Measurements from ENCODE around the gene SLC25A45.

Gene SLC25A45

GRCh38 chr11:65382033-65382803 is at the start of gene SLC25A45:
SLC25A45 (minus strand) TSS chr11:65382646; CDS start chr11:65381951, 695 bp downstream.
- DNase-seq, result peak; percentile 96 to 98

- DNase-seq, result peak; percentile 54 to 67
Measured at GRCh38 chr11:65431451-65432099, 49.1 kb upstream of the SLC25A45 start.

GRCh38 chr11:65430406-65431217 is 48.2 kb upstream of the SLC25A45 start:
- DNase-seq, result peak; percentile 44 to 53

GRCh38 chr11:65429724-65430405 is 47.4 kb upstream of the SLC25A45 start:
- DNase-seq, result peak in 1 of 2 donors; percentile 32

- DNase-seq, result peak; percentile 48 to 53
Measured at GRCh38 chr11:65429068-65429681, 46.7 kb upstream of the SLC25A45 start.

GRCh38 chr11:65428578-65429067 is 46.2 kb upstream of the SLC25A45 start:
- DNase-seq, result no peak

GRCh38 chr11:65427691-65428577 is 45.5 kb upstream of the SLC25A45 start:
- DNase-seq, result peak; percentile 41 to 46

GRCh38 chr11:65426839-65427690 is 44.6 kb upstream of the SLC25A45 start:
- peak; percentile 51 to 58 for DNase-seq

- DNase-seq, result peak; percentile 94 to 98
Measured at GRCh38 chr11:65425971-65426838, 43.8 kb upstream of the SLC25A45 start.

- DNase-seq, result peak; percentile 94 to 97
Measured at GRCh38 chr11:65425105-65425970, 42.9 kb upstream of the SLC25A45 start.

GRCh38 chr11:65424205-65425104 is 42.0 kb upstream of the SLC25A45 start:
- DNase-seq, result peak in 1 of 2 donors; percentile 78

GRCh38 chr11:65423516-65424204 is 41.2 kb upstream of the SLC25A45 start:
- peak; percentile 36 to 46 for DNase-seq

GRCh38 chr11:65422633-65423515 is 40.4 kb upstream of the SLC25A45 start, which contains the start of gene NEAT1:
NEAT1 (plus strand) TSS chr11:65422798.
- peak; percentile 92 to 99 for DNase-seq

GRCh38 chr11:65421794-65422632 is 39.6 kb upstream of the SLC25A45 start:
- DNase-seq, result peak; percentile 96 to 99

Measured in inflammatory macrophage treated with lipopolysaccharide for 1 hour (primary cell).